Stimulated activated CD8-positive, alpha-beta memory T cell treated with anti-CD3 and anti-CD28 coated beads, Interleukin-4, amount 100 ng/mL, for 4 hours (primary cell): ENCODE measurements around the gene EPHB1.
"Not testable (repeated sequence)": the region's sequence is repeated elsewhere in the genome, so short reads cannot be mapped to it uniquely, and the experiment has no call there.

Experiments
- DNase-seq, 2 donors: peaks; one replicate each; pipeline ENCODE4 v3.0.0-alpha.2; 2020; ENCODE audit warnings: low read depth in 2 of 2, low spot score in 1 of 2

EPHB1 gene

GRCh38 chr3:134776518-134776917, 18.5 kb upstream of the EPHB1 start:
- DNase-seq: no peak

- DNase-seq: no peak
Observed at GRCh38 chr3:134777341-134777740, 17.7 kb upstream of the EPHB1 start.

DNA sequence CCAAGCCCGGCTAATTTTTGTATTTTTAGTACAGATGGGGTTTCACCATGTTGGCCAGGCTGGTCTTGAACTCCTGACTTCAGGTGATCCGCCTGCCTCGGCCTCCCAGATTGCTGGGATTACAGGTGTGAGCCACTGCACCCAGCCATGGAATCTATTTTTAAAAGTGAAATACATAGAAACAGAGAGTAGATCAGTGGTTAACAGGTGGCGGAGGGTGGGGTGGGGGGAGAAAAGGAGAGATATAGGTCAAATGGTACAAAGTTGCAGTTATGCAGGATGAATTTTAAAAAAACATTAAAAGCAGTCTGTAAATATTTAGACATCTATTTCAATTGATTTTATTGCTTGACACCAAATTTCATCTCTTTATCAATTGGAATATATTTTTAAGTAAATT, 6.8 kb upstream of the EPHB1 start:
- not testable (repeated sequence) for DNase-seq

DNA sequence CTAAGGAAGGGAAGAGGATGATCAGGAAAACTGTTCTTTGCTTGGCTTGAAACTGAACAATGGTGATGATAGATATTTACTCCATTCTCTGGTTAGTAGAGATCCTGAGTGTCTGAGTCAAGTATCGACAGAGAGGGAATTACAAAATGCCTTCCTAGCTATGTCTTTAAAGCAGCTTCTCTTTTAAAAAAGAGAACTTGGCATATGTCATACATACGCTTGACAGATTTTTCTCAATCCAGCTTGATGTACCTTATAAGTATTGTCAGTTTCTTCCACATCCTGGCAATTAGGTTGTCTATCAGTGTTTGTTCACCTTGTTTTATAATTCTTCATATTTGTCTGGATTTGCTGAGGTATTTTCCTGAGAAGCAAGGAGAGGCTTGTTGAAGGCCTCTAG, 5.0 kb upstream of the EPHB1 start:
- no peak for DNase-seq

GRCh38 chr3:134791992-134792391, 3.1 kb upstream of the EPHB1 start:
- no peak for DNase-seq

- no peak for DNase-seq
Observed at GRCh38 chr3:134792700-134793099, 2.4 kb upstream of the EPHB1 start.

DNA sequence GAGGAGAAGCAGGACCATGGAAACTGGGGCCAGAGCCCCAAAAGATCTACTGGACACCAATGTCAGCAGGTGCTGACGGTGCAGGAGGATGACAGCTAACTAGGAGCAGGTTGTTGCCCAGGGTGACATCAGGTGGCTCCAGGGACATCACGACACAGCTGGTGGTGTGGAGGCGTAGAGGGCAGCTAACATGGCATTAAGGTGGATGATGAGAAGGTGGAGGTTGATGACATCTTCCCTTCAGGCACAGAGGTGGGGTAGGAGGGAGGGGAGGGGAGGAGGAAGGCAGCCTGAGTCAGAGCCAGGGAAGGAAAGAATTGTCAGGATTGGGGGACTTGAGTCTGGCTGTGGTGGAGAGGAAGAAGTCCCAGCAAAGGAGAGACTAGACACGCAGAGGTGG, 1.5 kb upstream of the EPHB1 start:
- DNase-seq: no peak

DNA sequence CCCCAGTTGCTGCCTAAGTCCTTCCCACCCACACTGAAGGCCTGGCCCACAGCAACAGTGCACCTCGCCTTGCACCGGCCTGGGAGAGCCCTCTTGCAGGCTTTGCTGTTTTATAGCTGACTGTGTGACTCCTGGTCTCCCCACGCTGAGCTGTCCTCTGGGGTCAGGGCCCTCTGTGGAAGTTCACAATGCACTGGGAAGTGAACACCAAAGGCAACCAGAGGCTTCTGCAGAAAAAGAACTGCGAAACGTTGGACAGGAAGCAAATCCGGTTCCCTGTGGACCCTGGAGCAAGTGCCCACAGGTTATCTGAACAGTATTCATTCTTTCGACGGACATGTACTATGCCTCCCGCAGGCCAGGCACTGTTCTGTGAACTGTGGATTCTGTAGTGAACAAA, 737 bp upstream of the EPHB1 start:
- no peak for DNase-seq

GRCh38 chr3:134795746-134796280, 753 bp downstream of the EPHB1 start:
- no peak for DNase-seq

DNA sequence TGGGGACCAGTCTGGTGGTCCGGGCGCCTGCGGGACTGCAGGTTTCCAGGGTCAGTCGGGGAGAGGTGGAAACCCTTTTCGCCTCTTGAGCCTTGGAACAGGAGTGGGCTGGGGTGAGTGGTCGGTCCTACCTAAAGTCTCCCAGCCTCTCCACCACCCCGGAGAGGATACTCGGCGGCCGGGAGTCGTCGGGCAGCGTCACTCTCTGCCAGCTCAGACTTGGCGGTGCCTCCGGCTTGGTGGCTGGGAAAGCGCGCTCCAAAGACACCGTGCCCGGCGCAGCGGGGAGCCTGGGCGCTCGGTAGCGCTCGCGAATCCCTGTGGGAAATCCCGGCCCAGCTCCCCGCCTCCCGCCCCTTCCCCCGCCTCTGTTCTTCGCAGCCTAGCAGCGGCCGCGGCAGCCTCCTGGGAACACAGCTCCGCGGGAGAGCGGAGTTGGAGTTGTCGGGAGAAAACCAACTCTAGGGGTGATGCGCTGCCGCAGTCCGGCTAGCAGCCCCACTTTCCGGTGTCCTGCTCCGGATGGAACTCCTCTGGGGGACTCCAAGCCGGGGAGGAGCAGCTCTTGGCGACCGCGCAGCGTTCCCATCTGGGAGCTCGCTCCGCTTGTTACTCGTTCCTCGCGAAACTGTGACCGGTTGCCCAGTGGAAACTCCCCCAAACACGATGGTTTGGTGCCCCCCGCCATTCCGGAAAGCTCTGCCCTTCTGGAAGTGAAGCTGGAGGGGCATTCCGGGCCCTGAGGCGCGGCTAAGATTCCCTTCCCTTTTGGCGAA, 1.4 kb downstream of the EPHB1 start:
- DNase-seq: no peak

GRCh38 chr3:134797057-134797740, 2.1 kb downstream of the EPHB1 start:
- no peak for DNase-seq

DNA sequence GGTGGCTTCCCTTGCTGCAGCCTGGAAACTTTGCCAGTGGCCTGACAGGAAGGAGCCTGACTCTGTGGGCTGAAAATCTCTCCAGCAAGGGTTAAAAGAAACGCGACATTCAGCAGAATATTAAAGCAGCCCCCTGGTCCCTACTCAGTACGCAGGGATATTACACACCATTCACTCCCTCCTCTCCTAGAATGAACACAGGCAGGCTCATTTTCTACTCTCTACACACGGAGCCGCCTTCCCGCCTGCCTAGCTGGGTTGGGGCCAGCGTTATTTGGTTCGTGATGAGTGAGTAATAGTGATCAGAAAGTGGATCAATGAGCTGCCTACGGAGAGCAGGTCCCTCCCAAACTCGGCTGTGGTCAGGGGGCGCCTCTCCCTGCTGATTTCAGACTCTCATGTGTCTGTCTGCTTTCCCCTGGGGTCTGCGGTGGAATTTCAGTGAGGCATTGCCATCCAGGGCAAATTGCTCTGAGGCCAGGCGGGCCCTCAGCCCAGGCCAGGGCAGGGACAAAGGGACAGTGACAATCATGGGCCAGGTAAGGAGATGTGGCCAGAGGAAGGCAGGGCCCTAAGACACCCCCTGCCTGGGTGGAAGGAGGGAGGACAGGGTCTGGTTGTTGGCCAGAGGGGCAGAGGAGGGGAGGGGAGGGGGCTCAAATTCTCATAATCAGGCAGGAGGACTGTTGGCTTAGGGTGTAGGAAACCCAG, 2.8 kb downstream of the EPHB1 start:
- DNase-seq: no peak

GRCh38 chr3:134798681-134799311, 3.7 kb downstream of the EPHB1 start:
- DNase-seq: no peak

DNA sequence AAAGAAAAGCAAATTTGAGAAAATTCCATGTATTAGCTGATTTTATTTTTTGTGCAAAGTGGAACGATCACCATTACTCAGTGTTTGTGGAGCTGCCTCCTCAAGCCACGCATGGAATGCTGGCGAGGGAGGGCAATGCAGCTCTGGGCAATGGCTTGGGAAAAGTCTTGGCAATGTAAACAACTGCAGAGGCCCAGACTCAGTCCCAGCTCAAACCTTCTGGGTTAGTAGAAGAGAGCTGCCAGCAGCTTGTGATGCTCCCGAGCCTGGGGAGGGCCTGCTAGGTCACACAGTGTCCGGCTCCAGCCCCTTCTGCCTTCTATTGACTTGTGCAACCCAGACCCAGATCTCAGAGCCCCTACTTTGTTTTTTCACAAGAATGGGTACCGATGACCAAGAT, 4.3 kb downstream of the EPHB1 start:
- no peak for DNase-seq

DNA sequence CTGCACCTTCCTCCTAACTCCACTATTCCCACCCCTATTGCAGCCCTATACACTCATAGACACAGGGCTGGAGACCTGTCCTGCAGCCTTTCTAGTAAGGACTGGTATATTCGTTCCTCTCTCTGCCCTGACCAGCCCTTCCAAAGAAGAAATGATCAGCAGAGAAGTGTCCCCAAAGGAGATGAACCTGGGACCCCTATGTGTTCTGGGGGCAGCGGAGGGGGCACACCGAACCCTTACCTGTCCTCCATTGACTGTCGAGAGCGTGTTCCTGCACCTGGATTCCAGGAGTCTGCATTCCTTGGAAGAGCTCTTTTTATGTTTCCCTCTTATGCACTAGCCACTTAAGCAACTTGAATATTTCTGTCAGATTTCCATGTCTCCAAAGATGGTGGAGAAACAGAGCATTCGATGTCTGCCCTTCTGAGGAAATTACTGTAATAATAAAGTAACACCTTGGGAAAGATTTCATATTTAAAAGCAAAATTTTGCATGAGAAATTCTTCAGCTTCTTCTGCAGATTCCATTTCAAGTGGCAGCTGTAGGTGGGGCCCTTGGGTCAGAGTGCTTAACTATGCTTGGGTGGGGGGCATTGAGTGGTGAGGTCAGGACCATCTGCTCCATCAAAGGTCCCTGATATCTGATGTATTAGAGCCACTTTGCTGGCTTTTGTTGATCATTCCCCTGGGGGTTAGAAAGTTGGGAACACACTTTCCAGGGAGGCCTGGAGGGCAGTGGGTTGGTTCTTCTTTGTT, 6.3 kb downstream of the EPHB1 start:
- DNase-seq: no peak

- no peak for DNase-seq
Observed at GRCh38 chr3:134802428-134803050, 7.5 kb downstream of the EPHB1 start.

DNA sequence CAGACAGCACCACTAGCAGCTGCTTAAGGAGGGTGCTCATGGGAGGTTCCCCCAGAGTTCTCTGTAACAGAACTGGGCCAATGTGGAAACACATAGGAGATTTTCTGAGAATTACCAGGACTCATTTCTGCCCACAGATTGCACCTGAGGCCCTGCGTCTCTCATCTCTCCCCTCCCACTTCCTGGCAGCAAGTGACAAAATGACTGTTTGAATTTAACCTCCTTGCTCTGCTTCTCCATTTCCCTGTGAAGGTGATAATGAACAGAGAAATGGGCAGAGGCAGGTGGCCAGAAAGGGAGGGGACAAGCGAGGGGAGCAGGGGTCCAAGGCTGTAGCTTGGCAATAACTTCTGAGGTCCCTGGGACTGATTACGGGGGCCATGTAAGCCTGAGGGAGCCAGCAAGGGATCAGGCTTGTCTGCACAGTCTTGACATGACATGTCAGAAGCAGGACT, 8.0 kb downstream of the EPHB1 start:
- no peak for DNase-seq

DNA sequence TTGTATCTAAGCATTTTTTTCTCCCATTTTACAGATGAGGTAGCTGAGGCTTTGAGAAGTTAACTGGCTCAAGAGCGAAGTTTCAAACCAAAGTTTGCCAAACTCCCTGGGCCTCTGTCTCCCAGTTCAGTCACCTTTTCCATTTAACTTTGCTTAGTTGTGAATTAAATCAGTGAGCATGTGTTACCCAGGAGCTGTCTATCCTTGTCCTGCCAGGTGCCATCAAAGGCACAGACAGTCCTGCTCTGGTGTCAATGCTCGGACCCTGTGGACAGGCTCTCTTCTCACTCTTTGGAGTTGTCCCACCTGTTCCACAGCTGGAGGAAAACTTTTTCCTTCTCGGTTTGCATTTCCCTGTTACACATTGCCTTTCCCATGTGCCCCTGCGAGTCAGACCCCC, 8.6 kb downstream of the EPHB1 start:
- no peak for DNase-seq

DNA sequence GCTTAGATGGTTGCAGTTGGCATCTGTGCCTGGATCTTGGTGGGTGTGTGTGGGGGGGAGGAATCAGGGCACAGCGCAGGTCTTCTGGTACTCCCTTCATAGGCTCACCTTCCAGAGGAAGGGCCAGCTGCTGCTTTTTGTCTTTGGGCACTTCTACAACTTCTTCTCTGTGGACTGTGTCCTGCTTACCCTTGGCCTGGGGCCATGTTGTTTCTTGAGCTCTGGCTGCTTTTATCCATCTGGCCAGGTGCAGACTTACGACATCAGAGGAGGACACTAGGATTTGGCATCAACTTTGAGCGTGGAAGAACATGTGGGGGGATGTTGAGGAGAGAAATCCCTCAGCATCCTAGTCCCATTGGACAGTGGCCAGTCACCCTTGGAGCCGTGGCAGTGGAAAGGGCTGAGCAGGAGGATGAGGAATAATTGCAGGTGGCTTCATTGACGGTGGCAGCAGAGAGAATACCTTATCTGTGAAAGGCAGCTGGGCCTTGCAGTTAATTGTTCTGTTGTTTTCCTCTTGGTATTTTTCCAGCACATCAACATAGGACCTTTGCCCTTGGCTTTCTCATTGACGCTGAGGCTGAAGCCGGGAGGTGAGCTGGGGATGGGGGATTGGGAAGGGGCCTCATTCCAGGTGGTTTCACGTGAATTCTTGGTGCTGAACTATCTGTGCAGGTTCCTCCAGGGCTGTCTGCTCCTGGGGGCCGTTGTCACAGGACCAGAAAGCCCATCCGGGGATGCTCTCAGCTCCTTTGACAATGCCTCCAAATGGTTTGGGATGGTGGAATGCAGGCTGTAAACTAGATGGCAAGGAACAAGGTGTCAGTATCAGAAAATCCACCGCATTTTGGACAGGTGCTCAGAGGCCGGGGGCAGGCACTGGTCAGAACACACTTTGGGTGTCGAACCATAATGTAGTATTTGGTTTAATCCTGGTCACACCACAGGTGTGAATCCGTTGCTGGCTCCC, 9.7 kb downstream of the EPHB1 start:
- DNase-seq: no peak
